Motor neuron (in vitro differentiated cells): ENCODE results near the gene OPCML. TPM values are rescaled to one million over a fixed set of nuclear protein-coding genes. Genes with fewer than 3 reads are reported as not detected.
A peak's percentile ranks its signal among the peaks of the same experiment; 100 is the strongest.

ENCODE experiments used
- ATAC-seq, 8 experiments: fragments of 200-7000 bp; cut with Tn5 transposase; replicated peaks in 6 of 8; 2 replicates each; pipeline ENCODE4 v1.8.0; 2021; ENCODE audit warnings: mild to moderate bottlenecking in 8 of 8, moderate library complexity in 8 of 8
- H3K27ac ChIP-seq, 2 donors: fragments of 250-450 bp; sonication (Bioruptor Pico); 2 replicates each; pipeline ENCODE4 v1.9.0; 2021; ENCODE audit warnings: antibody characterized with exemption in 2 of 2, mild to moderate bottlenecking in 2 of 2, moderate library complexity in 1 of 2
- H3K4me1 ChIP-seq, 2 donors: fragments of 250-450 bp; sonication (Bioruptor Pico); replicated peaks in 1 of 2; 2 replicates each; pipeline ENCODE4 v1.6.1; 2021; ENCODE audit warnings: antibody characterized with exemption in 2 of 2, mild to moderate bottlenecking in 2 of 2, moderate library complexity in 1 of 2
- H3K4me3 ChIP-seq, 5 donors: fragments of 250-450 bp; sonication (Bioruptor Pico); 2 replicates each; pipeline ENCODE4 v1.9.0; 2021; ENCODE audit warnings: antibody characterized with exemption in 5 of 5, mild to moderate bottlenecking in 5 of 5, moderate library complexity in 4 of 5
- WGBS, 10 experiments: fragments of 450-650 bp; shearing (Covaris generic); methylation state at CpG; one replicate each; pipeline ENCODE4 v1.0.0; 2022; 5-methylcytosine and 5-hydroxymethylcytosine counted together
- in situ Hi-C, 9 experiments: fragments of 400-800 bp; cut with MboI; loops; one replicate each; pipeline ENCODE4 v1.15.0; 2021; ENCODE audit warnings: low sequenced_read_pairs in 9 of 9, low pct_unique_long_range_greater_than_20kb in 2 of 9; ENCODE audit not compliant: unreplicated experiment in 9 of 9
- total RNA-seq, 8 experiments: library from RNA; unstranded; fragments of 300-600 nt; gene quantifications; 2 replicates each; pipeline versions ENCODE4 v1.2.3 to v1.2.4, GENCODE V29; 2022

The OPCML gene
- total RNA-seq, 8 experiments from 2014 or later, result 0.40 to 20.1 (median 7.2) TPM

GRCh38 chr11:132579136-132579535, 953.2 kb downstream of the OPCML start:
- peak in 5 of 8 experiments; percentile 16 to 50 (median 35) for ATAC-seq
- Histone ChIP-seq H3K4me3 (no peak overlapping the region), H3K4me1 (peaks cover 17 to 29% of the 10 kb centered on the region in 2 donors), H3K27ac (no peak overlapping the region)
- 40 to 96% (median 73%) methylated on average over 1 to 3 of the region's 3 CpGs; no CpG with 5 or more reads in 2 of the 10 experiments for WGBS, 10 experiments
- in situ Hi-C loops, result no loop called here

GRCh38 chr11:132578580-132578979, 953.7 kb downstream of the OPCML start:
- 17 to 100% (median 82%) methylated on average over 1 of the region's 1 CpG; no CpG with 5 or more reads in 2 of the 10 experiments for WGBS, 10 experiments

GRCh38 chr11:132576706-132577105, 955.6 kb downstream of the OPCML start:
- H3K4me1 ChIP-seq, result peaks cover 17 to 29% of the 10 kb centered on the region in 2 donors
- H3K4me3 ChIP-seq, result no peak overlapping the region
- WGBS, 10 experiments, result 6 to 83% (median 60%) methylated on average over 1 to 3 of the region's 3 CpGs; no CpG with 5 or more reads in 1 of the 10 experiments
- no peak overlapping the region for H3K27ac ChIP-seq
- in situ Hi-C loops, result no loop called here
- ATAC-seq, result peak in 7 of 8 experiments; percentile 80 to 98 (median 92)

More at GRCh38 chr11:132578580-132578979, 953.7 kb downstream of the OPCML start:
- ATAC-seq, result peak in 5 of 8 experiments; percentile 21 to 90 (median 86)
- Histone ChIP-seq H3K27ac (no peak overlapping the region), H3K4me1 (peaks cover 17 to 29% of the 10 kb centered on the region in 2 donors), H3K4me3 (no peak overlapping the region)
- in situ Hi-C loops, result no loop called here

GRCh38 chr11:132564091-132564885, 968.0 kb downstream of the OPCML start:
- no peak overlapping the region for H3K4me3 ChIP-seq
- no peak overlapping the region for H3K27ac ChIP-seq
- in situ Hi-C loops, result no loop called here
- peaks cover 4 to 12% of the 10 kb centered on the region in 2 donors for H3K4me1 ChIP-seq
- 0 to 93% (median 83%) methylated on average over 1 to 8 of the region's 8 CpGs for WGBS, 10 experiments
- peak in 7 of 8 experiments; percentile 22 to 99 (median 85) for ATAC-seq

- no peak overlapping the region for H3K27ac ChIP-seq
- H3K4me3 ChIP-seq, result no peak overlapping the region
- WGBS, 10 experiments, result 40 to 100% (median 83%) methylated on average over 1 to 2 of the region's 2 CpGs; no CpG with 5 or more reads in 5 of the 10 experiments
- H3K4me1 ChIP-seq, result peaks cover 4 to 12% of the 10 kb centered on the region in 2 donors
- in situ Hi-C loops, result no loop called here
- no peak for ATAC-seq
Measured at GRCh38 chr11:132563050-132563449, 969.3 kb downstream of the OPCML start.

- no peak overlapping the region for H3K4me3 ChIP-seq
- no peak overlapping the region for H3K27ac ChIP-seq
- 35 to 100% (median 92%) methylated on average over 1 to 2 of the region's 2 CpGs for WGBS, 10 experiments
- ATAC-seq, result no peak
- in situ Hi-C loops, result no loop called here
- H3K4me1 ChIP-seq, result peaks cover 4 to 12% of the 10 kb centered on the region in 2 donors
Measured at GRCh38 chr11:132561937-132562336, 970.4 kb downstream of the OPCML start.

- H3K4me3 ChIP-seq, result no peak overlapping the region
- H3K4me1 ChIP-seq, result peaks cover 4 to 8% of the 10 kb centered on the region in 2 donors
- ATAC-seq, result no peak
- in situ Hi-C loops, result no loop called here
- no peak overlapping the region for H3K27ac ChIP-seq
- 0 to 62% (median 33%) methylated on average over 1 to 5 of the region's 5 CpGs; no CpG with 5 or more reads in 1 of the 10 experiments for WGBS, 10 experiments
Measured at GRCh38 chr11:132559331-132560036, 972.8 kb downstream of the OPCML start.

- Histone ChIP-seq H3K27ac (no peak overlapping the region), H3K4me3 (no peak overlapping the region), H3K4me1 (peaks cover 4% of the 10 kb centered on the region in 2 donors)
- WGBS, 10 experiments, result 14 to 90% (median 75%) methylated on average over 1 to 2 of the region's 2 CpGs
- in situ Hi-C loops, result no loop called here
- no peak for ATAC-seq
Measured at GRCh38 chr11:132556316-132556715, 976.0 kb downstream of the OPCML start.

GRCh38 chr11:132555617-132556016, 976.7 kb downstream of the OPCML start:
- H3K4me1 ChIP-seq, result peaks cover 4% of the 10 kb centered on the region in 2 donors
- no peak overlapping the region for H3K27ac ChIP-seq
- 29 to 100% (median 89%) methylated on average over 1 to 3 of the region's 3 CpGs; no CpG with 5 or more reads in 3 of the 10 experiments for WGBS, 10 experiments
- in situ Hi-C loops, result no loop called here
- H3K4me3 ChIP-seq, result no peak overlapping the region
- no peak for ATAC-seq

- H3K4me1 ChIP-seq, result no peaks in the 10 kb centered on the region
- peak in 3 of 8 experiments; percentile 77 to 89 (median 87) for ATAC-seq
- no peak overlapping the region for H3K27ac ChIP-seq
- in situ Hi-C loops, result no loop called here
- H3K4me3 ChIP-seq, result no peak overlapping the region
- 0 to 100% (median 86%) methylated on average over 1 to 4 of the region's 5 CpGs; no CpG with 5 or more reads in 1 of the 10 experiments for WGBS, 10 experiments
Measured at GRCh38 chr11:132551016-132551415, 981.3 kb downstream of the OPCML start.

GRCh38 chr11:132549561-132549960, 982.7 kb downstream of the OPCML start:
- no peak overlapping the region for H3K4me3 ChIP-seq
- H3K4me1 ChIP-seq, result peaks cover 0 to 7% of the 10 kb centered on the region in 2 donors
- ATAC-seq, result no peak
- in situ Hi-C loops, result no loop called here
- WGBS, 10 experiments, result 0 to 95% (median 76%) methylated on average over 1 to 6 of the region's 6 CpGs; no CpG with 5 or more reads in 1 of the 10 experiments
- no peak overlapping the region for H3K27ac ChIP-seq

- in situ Hi-C loops, result no loop called here
- Histone ChIP-seq H3K4me1 (peaks cover 0 to 12% of the 10 kb centered on the region in 2 donors), H3K27ac (no peak overlapping the region), H3K4me3 (no peak overlapping the region)
- peak in 1 of 8 experiments; percentile 17 for ATAC-seq
- WGBS, 10 experiments, result 50 to 100% (median 87%) methylated on average over 1 to 6 of the region's 7 CpGs; no CpG with 5 or more reads in 2 of the 10 experiments
Measured at GRCh38 chr11:132549001-132549400, 983.3 kb downstream of the OPCML start.

GRCh38 chr11:132544007-132544406, 988.3 kb downstream of the OPCML start:
- 29 to 73% (median 52%) methylated on average over 2 to 5 of the region's 5 CpGs; no CpG with 5 or more reads in 3 of the 10 experiments for WGBS, 10 experiments
- Histone ChIP-seq H3K4me3 (no peak overlapping the region), H3K4me1 (peaks cover 10 to 37% of the 10 kb centered on the region in 2 donors), H3K27ac (no peak overlapping the region)
- in situ Hi-C loops, result no loop called here
- ATAC-seq, result peak in 5 of 8 experiments; percentile 85 to 92 (median 88)
